ENCODE data around the gene MLNR.

The MLNR gene

GRCh38 chr13:49226613-49227012, 6.5 kb downstream of the MLNR start:
- DNase-seq (ENCODE audit: low spot score): no peak

GRCh38 chr13:49234741-49235140, 14.6 kb downstream of the MLNR start:
- DNase-seq (ENCODE audit: low spot score): no peak

GRCh38 chr13:49235856-49236431, 15.8 kb downstream of the MLNR start:
- DNase-seq (ENCODE audit: low spot score): no peak

GRCh38 chr13:49238621-49239020, 18.5 kb downstream of the MLNR start:
- DNase-seq (ENCODE audit: low spot score): no peak

- peak; percentile 56 for DNase-seq (ENCODE audit: low spot score)
Observed at GRCh38 chr13:49240017-49240416, 19.9 kb downstream of the MLNR start.

- DNase-seq (ENCODE audit: low spot score): no peak
Observed at GRCh38 chr13:49241296-49241695, 21.2 kb downstream of the MLNR start.

- DNase-seq (ENCODE audit: low spot score): no peak
Observed at GRCh38 chr13:49245101-49245500, 25.0 kb downstream of the MLNR start.

GRCh38 chr13:49246850-49247642, 26.9 kb downstream of the MLNR start:
- no peak for DNase-seq (ENCODE audit: low spot score)

- peak; percentile 89 for DNase-seq (ENCODE audit: low spot score)
Observed at GRCh38 chr13:49247643-49248621, 27.8 kb downstream of the MLNR start, which contains the start of gene CDADC1. TSS of gene CDADC1 (plus strand) at chr13:49247925. CDS start at chr13:49248038, 113 bp downstream.

GRCh38 chr13:49248622-49249002, 28.5 kb downstream of the MLNR start:
- peak; percentile 32 for DNase-seq (ENCODE audit: low spot score)

- DNase-seq (ENCODE audit: low spot score): no peak
Observed at GRCh38 chr13:49251326-49251725, 31.2 kb downstream of the MLNR start.

- DNase-seq (ENCODE audit: low spot score): peak; percentile 11
Observed at GRCh38 chr13:49253310-49253709, 33.2 kb downstream of the MLNR start.

GRCh38 chr13:49254007-49254406, 33.9 kb downstream of the MLNR start:
- no peak for DNase-seq (ENCODE audit: low spot score)

GRCh38 chr13:49256841-49257240, 36.7 kb downstream of the MLNR start:
- DNase-seq (ENCODE audit: low spot score): no peak

GRCh38 chr13:49258089-49258796, 38.1 kb downstream of the MLNR start:
- peak; percentile 14 for DNase-seq (ENCODE audit: low spot score)

- DNase-seq (ENCODE audit: low spot score): no peak
Observed at GRCh38 chr13:49259586-49259985, 39.4 kb downstream of the MLNR start.

- no peak for DNase-seq (ENCODE audit: low spot score)
Observed at GRCh38 chr13:49262634-49263033, 42.5 kb downstream of the MLNR start.

- DNase-seq (ENCODE audit: low spot score): no peak
Observed at GRCh38 chr13:49265822-49266221, 45.7 kb downstream of the MLNR start.

- DNase-seq (ENCODE audit: low spot score): no peak
Observed at GRCh38 chr13:49271264-49271663, 51.1 kb downstream of the MLNR start.
